HCT116 (cell line): Measurements from ENCODE around the gene TP63. TPM values are rescaled to one million over a fixed set of nuclear protein-coding genes. Genes with fewer than 3 reads are reported as not detected.

Source experiments
- ATAC-seq: fragments of 200-7000 bp; cut with Tn5 transposase; 2 replicates; pipeline ENCODE4 v1.9.1; 2020; ENCODE audit warnings: mild to moderate bottlenecking, moderate library complexity
- BruUV-seq: library from RNA; stranded (reverse); fragments of 400-500 nt; replicated peaks from 2 replicates; lab custom pipeline; 2021; lab: Mats Ljungman, UMichigan
- CTCF ChIA-PET: fragments of 300-600 bp; sonication (Branson Sonifier 250); formaldehyde crosslinking; loops from one replicate; lab custom pipeline; 2021; ENCODE audit warnings: antibody characterized with exemption; lab: Charles Lee
- POLR2A ChIA-PET: fragments of 300-600, 350-600 bp; sonication (Branson Sonifier 250); formaldehyde crosslinking; loops from one replicate; lab custom pipeline; 2021; ENCODE audit warnings: antibody characterized with exemption; lab: Charles Lee
- RAD21 ChIA-PET, 2 experiments: fragments of 300-600 bp; sonication (Branson Sonifier 250); formaldehyde crosslinking; loops; one replicate each; lab custom pipeline; 2023; ENCODE audit warnings: low total read pairs in 2 of 2; ENCODE audit not compliant: uncharacterized antibody in 2 of 2, unreplicated experiment in 2 of 2, low non-redundant PET in 1 of 2; lab: Charles Lee
- DNase-seq: peaks from one replicate; pipeline ENCODE4 v3.0.0-alpha.2; 2010; ENCODE audit warnings: low read depth, low spot score
- H2AFZ ChIP-seq: fragments of 200-600 bp; shearing (Covaris generic), sonication (generic); 2 replicates; pipeline ENCODE4 v1.6.1; 2017; ENCODE audit warnings: low read depth, mixed run types, mixed read lengths, antibody characterized with exemption, low read length; ENCODE audit not compliant: poor library complexity, severe bottlenecking
- H3K27ac ChIP-seq: 2 replicates; pipeline ENCODE4 v1.5.1; 2012; ENCODE audit warnings: low read depth, low read length
- H3K27me3 ChIP-seq: fragments of 200-600 bp; sonication (generic); 2 replicates; pipeline ENCODE4 v1.6.1; 2016; ENCODE audit warnings: mixed run types, low read length, mixed read lengths; ENCODE audit not compliant: insufficient read depth
- H3K36me3 ChIP-seq, 2 experiments: fragments of 200-500 bp in 1 of 2; fragments of 200-600 bp in 1 of 2; sonication (Bioruptor generic) in 1 of 2; sonication (generic) in 1 of 2; 2 replicates each; pipeline versions ENCODE4 v1.5.1 to v1.6.1; 2014 to 2016; ENCODE audit warnings: low read length in 2 of 2, inconsistent platforms in 1 of 2, mixed read lengths in 1 of 2, mixed run types in 1 of 2; ENCODE audit not compliant: insufficient read depth in 2 of 2, control insufficient read depth in 1 of 2
- H3K4me1 ChIP-seq, 2 experiments: fragments of 200-600 bp in 1 of 2; sonication (generic) in 1 of 2; 2 replicates each; pipeline versions ENCODE4 v1.5.1 to v1.6.1; 2012 to 2017; ENCODE audit warnings: low read length in 2 of 2, inconsistent platforms in 1 of 2, mild to moderate bottlenecking in 1 of 2, mixed read lengths in 1 of 2, mixed run types in 1 of 2, moderate library complexity in 1 of 2; ENCODE audit not compliant: insufficient read depth in 2 of 2, control insufficient read depth in 1 of 2
- H3K4me2 ChIP-seq: fragments of 200-600 bp; sonication (generic); 2 replicates; pipeline ENCODE4 v1.6.1; 2017; ENCODE audit warnings: mixed run types, low read length, mixed read lengths
- H3K4me3 ChIP-seq, 2 experiments: fragments of 200-600 bp in 1 of 2; sonication (generic) in 1 of 2; replicated peaks in 1 of 2; 2 replicates each; pipeline ENCODE4 v1.5.1; 2011 to 2016; ENCODE audit warnings: low read length in 2 of 2, control low read depth in 1 of 2, low read depth in 1 of 2, mild to moderate bottlenecking in 1 of 2, mixed read lengths in 1 of 2, mixed run types in 1 of 2
- H3K79me2 ChIP-seq: fragments of 200-600 bp; sonication (generic); 2 replicates; pipeline ENCODE4 v1.6.1; 2017; ENCODE audit warnings: mild to moderate bottlenecking, mixed run types, low read length, moderate library complexity, mixed read lengths; ENCODE audit not compliant: insufficient read depth
- H3K9ac ChIP-seq: fragments of 200-600 bp; sonication (generic); 2 replicates; pipeline ENCODE4 v1.6.1; 2016; ENCODE audit warnings: low read length, mixed read lengths
- H3K9me2 ChIP-seq: fragments of 200-600 bp; sonication (generic), shearing (Covaris generic); 2 replicates; pipeline ENCODE4 v1.6.1; 2017; ENCODE audit warnings: mixed run types, mild to moderate bottlenecking, moderate library complexity; ENCODE audit not compliant: insufficient read depth
- H3K9me3 ChIP-seq, 2 experiments: fragments of 200-500 bp in 1 of 2; fragments of 200-600 bp in 1 of 2; sonication (Bioruptor generic) in 1 of 2; sonication (generic) in 1 of 2; 2 replicates each; pipeline ENCODE4 v1.6.1; 2014 to 2017; ENCODE audit warnings: low read length in 2 of 2, mixed read lengths in 2 of 2, inconsistent platforms in 1 of 2, low read depth in 1 of 2, mild to moderate bottlenecking in 1 of 2, mixed run types in 1 of 2, moderate library complexity in 1 of 2; ENCODE audit not compliant: control insufficient read depth in 1 of 2, insufficient read depth in 1 of 2
- H4K20me1 ChIP-seq: fragments of 200-600 bp; sonication (generic), shearing (Covaris generic); 2 replicates; pipeline ENCODE4 v1.6.1; 2017; ENCODE audit warnings: mixed run types, mild to moderate bottlenecking, moderate library complexity; ENCODE audit not compliant: insufficient read depth
- ATF3 ChIP-seq: IDR thresholded peaks from 2 replicates; pipeline ENCODE4 v1.6.1; 2012
- CBX3 ChIP-seq: IDR thresholded peaks from 2 replicates; pipeline ENCODE4 v1.6.1; 2012; ENCODE audit warnings: low read depth
- EZH2phosphoT487 ChIP-seq: fragments of 200-600 bp; IDR thresholded peaks from 2 replicates; pipeline ENCODE4 v1.6.1; 2018; ENCODE audit warnings: antibody characterized with exemption, borderline replicate concordance
- FOSL1 ChIP-seq: IDR thresholded peaks from 2 replicates; pipeline ENCODE4 v1.6.1; 2012; ENCODE audit warnings: low read depth
- JUND ChIP-seq: IDR thresholded peaks from 2 replicates; pipeline ENCODE4 v1.6.1; 2012
- POLR2A ChIP-seq: IDR thresholded peaks from 2 replicates; pipeline ENCODE4 v1.7.0; 2011; ENCODE audit warnings: borderline replicate concordance; ENCODE audit not compliant: insufficient read depth, insufficient read length; ENCODE audit errors: extremely low read depth
- POLR2AphosphoS5 ChIP-seq: IDR thresholded peaks from 2 replicates; pipeline ENCODE4 v1.6.1; 2011; ENCODE audit warnings: mild to moderate bottlenecking, low read depth, low read length, moderate library complexity
- SIN3A ChIP-seq: IDR thresholded peaks from 2 replicates; pipeline ENCODE4 v1.6.1; 2012; ENCODE audit warnings: low read depth
- SP1 ChIP-seq: IDR thresholded peaks from 2 replicates; pipeline ENCODE4 v1.6.1; 2012; ENCODE audit warnings: low read depth
- TCF7L2 ChIP-seq: IDR thresholded peaks from 2 replicates; pipeline ENCODE4 v1.7.0; 2011; ENCODE audit warnings: borderline replicate concordance, inconsistent platforms; ENCODE audit not compliant: insufficient read depth, insufficient read length; ENCODE audit errors: extremely low read depth
- ZBTB33 ChIP-seq: IDR thresholded peaks from 2 replicates; pipeline ENCODE4 v1.6.1; 2011; ENCODE audit warnings: mild to moderate bottlenecking, low read length, moderate library complexity; ENCODE audit not compliant: insufficient replicate concordance; ENCODE audit errors: extremely low read depth
- ZFX ChIP-seq: fragments of 450-650 bp; IDR thresholded peaks from 2 replicates; pipeline ENCODE4 v1.6.1; 2017
- intact Hi-C: fragments of 100-400 bp; cut with micrococcal nuclease; formaldehyde crosslinking; loops from 2 replicates; pipeline ENCODE4 v1.10.0; 2022
- total RNA-seq: library from RNA; stranded (reverse); gene quantifications from one replicate; pipeline ENCODE4 v1.2.1, GENCODE V29; 2021; ENCODE audit not compliant: unreplicated experiment
- TF ChIP-seq, protein P1 (sequence below): IDR thresholded peaks from 2 replicates; pipeline ENCODE4 v1.6.1; 2012
- TF ChIP-seq, protein P2 (sequence below): IDR thresholded peaks from 2 replicates; pipeline ENCODE4 v1.6.1; 2012; ENCODE audit warnings: low read depth

TP63 gene
- total RNA-seq, 1 experiment from 2014 or later = not detected

GRCh38 chr3:189851682-189852081 lies 220.5 kb downstream of the TP63 start:
- ChIA-PET RAD21 (no interaction called here), POLR2A (no interaction called here), CTCF (no interaction called here)
- intact Hi-C loops = no loop called here
- no peak overlapping the region for H2AFZ ChIP-seq
- no peak for ATAC-seq
- no peaks in the 10 kb centered on the region for H3K27me3 ChIP-seq
- no peaks in the 10 kb centered on the region for H3K36me3 ChIP-seq
- H3K27ac ChIP-seq = no peak overlapping the region
- H3K4me1 ChIP-seq = no peaks in the 10 kb centered on the region
- H3K79me2 ChIP-seq = no peaks in the 10 kb centered on the region
- H3K4me2 ChIP-seq = no peak overlapping the region
- H3K9me2 ChIP-seq = no peaks in the 10 kb centered on the region
- BruUV-seq = no TSS peak
- no peak overlapping the region for H3K4me3 ChIP-seq
- H3K9ac ChIP-seq = no peak overlapping the region
- TF ChIP-seq ATF3 (no peak), CBX3 (no peak), EZH2phosphoT487 (no peak), TCF7L2 (no peak), POLR2AphosphoS5 (no peak), ZFX (no peak), POLR2A (no peak), ZBTB33 (no peak), SP1 (no peak), JUND (no peak), SIN3A (no peak), FOSL1 (no peak)
- TF ChIP-seq, protein P1, sequence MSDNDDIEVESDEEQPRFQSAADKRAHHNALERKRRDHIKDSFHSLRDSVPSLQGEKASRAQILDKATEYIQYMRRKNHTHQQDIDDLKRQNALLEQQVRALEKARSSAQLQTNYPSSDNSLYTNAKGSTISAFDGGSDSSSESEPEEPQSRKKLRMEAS = no peak
- TF ChIP-seq, protein P2, sequence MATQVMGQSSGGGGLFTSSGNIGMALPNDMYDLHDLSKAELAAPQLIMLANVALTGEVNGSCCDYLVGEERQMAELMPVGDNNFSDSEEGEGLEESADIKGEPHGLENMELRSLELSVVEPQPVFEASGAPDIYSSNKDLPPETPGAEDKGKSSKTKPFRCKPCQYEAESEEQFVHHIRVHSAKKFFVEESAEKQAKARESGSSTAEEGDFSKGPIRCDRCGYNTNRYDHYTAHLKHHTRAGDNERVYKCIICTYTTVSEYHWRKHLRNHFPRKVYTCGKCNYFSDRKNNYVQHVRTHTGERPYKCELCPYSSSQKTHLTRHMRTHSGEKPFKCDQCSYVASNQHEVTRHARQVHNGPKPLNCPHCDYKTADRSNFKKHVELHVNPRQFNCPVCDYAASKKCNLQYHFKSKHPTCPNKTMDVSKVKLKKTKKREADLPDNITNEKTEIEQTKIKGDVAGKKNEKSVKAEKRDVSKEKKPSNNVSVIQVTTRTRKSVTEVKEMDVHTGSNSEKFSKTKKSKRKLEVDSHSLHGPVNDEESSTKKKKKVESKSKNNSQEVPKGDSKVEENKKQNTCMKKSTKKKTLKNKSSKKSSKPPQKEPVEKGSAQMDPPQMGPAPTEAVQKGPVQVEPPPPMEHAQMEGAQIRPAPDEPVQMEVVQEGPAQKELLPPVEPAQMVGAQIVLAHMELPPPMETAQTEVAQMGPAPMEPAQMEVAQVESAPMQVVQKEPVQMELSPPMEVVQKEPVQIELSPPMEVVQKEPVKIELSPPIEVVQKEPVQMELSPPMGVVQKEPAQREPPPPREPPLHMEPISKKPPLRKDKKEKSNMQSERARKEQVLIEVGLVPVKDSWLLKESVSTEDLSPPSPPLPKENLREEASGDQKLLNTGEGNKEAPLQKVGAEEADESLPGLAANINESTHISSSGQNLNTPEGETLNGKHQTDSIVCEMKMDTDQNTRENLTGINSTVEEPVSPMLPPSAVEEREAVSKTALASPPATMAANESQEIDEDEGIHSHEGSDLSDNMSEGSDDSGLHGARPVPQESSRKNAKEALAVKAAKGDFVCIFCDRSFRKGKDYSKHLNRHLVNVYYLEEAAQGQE = no peak
- no peaks in the 10 kb centered on the region for H4K20me1 ChIP-seq
- H3K9me3 ChIP-seq = no peaks in the 10 kb centered on the region
- no peak for DNase-seq
